Activated naive CD4-positive, alpha-beta T cell treated with anti-CD3 and anti-CD28 coated beads, Interleukin-2, amount 50 U/mL, for 72 hours (primary cell): ENCODE data around the gene TSHZ2. TPM values are rescaled to one million over a fixed set of nuclear protein-coding genes. Genes with fewer than 3 reads are reported as not detected.

ENCODE experiments used
- ATAC-seq, 2 donors: fragments of 150-1000 bp; cut with Tn5 transposase; 2 replicates each; pipeline ENCODE4 v1.10.0; 2021; ENCODE audit warnings: mild to moderate bottlenecking in 2 of 2, moderate library complexity in 2 of 2
- DNase-seq, 2 donors: peaks; one replicate each; pipeline ENCODE4 v3.0.0; 2021 to 2022; ENCODE audit warnings: low spot score in 2 of 2
- H3K27ac Mint-ChIP-seq, 2 donors: one replicate each; pipeline ENCODE4 v1.8.0; 2022; ENCODE audit warnings: mild to moderate bottlenecking in 2 of 2, mixed read lengths in 2 of 2
- H3K36me3 Mint-ChIP-seq, 2 donors: one replicate each; pipeline ENCODE4 v1.8.0; 2022; ENCODE audit warnings: mixed read lengths in 2 of 2
- H3K9me3 Mint-ChIP-seq, 2 donors: one replicate each; pipeline ENCODE4 v1.8.0; 2022; ENCODE audit warnings: mixed read lengths in 2 of 2
- total RNA-seq, 2 donors: library from RNA; stranded (reverse); gene quantifications; one replicate each; pipeline ENCODE4 v1.2.3, GENCODE V29; 2022

The TSHZ2 gene
- total RNA-seq, 2 donors from 2014 or later = 31.4 to 91.0 TPM

DNA sequence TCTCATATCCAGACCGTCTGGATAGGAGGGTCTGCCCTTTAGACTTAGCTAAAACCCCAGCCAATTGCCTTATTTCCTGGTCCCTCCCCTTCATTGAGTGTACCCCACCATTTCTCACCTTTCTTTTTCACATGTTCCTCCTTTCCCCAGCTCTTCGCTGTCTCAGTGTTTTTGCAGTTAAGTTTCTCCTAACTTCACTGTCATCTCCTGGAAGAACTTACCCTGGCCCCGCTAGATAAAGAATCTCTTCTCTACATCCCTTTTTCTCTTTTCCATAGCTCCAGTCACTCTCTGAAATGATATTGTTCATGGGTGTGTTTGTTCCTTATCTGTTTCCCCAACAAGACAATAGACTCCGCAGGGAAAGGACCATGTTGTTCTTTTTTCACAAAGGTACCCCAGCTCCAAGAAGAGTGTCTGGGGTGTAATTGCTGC, 208.8 kb downstream of the TSHZ2 start:
- ATAC-seq = no peak

DNA sequence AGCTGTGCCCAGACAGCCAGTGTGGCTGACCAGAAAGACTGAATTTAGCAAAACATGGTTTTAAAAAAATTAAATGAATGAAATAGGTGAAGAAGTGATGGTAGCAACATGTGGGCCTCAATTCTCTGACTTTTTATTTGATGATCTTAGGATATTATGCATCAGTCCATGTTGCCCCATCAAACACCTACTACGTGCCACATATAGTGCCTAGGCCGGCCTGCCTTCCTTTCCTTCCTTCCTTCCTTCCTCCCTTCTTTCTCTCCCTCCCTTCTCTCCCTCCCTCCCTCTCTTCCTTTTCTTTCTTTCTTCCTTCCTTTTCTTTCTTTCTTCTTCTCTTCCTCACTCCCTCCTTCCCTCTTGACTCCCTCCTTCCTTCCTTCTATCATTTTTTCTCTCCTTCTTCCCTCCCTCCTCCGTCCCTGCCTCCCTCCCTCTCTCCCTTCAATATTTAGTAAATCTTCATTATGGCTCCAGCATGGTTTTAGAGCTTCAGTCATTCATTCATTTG, 209.8 kb downstream of the TSHZ2 start:
- ATAC-seq (no peak), DNase-seq (no peak)
- H3K27ac Mint-ChIP-seq = no peak overlapping the region
- H3K9me3 Mint-ChIP-seq = peaks cover 0 to 6% of the 10 kb centered on the region in 2 donors
- peaks cover 4 to 53% of the 10 kb centered on the region in 2 donors for H3K36me3 Mint-ChIP-seq

More for the DNA sequence above, 208.8 kb downstream of the TSHZ2 start:
- DNase-seq = no peak
- Mint-ChIP-seq H3K9me3 (peaks cover 0 to 6% of the 10 kb centered on the region in 2 donors), H3K27ac (peak overlapping the region; percentile 18 to 47), H3K36me3 (peaks cover 4 to 50% of the 10 kb centered on the region in 2 donors)

GRCh38 chr20:53183181-53183580, 211.0 kb downstream of the TSHZ2 start:
- peaks cover 0 to 6% of the 10 kb centered on the region in 2 donors for H3K9me3 Mint-ChIP-seq
- H3K36me3 Mint-ChIP-seq = peaks cover 1 to 58% of the 10 kb centered on the region in 2 donors
- DNase-seq (no peak), ATAC-seq (no peak)
- no peak overlapping the region for H3K27ac Mint-ChIP-seq

DNA sequence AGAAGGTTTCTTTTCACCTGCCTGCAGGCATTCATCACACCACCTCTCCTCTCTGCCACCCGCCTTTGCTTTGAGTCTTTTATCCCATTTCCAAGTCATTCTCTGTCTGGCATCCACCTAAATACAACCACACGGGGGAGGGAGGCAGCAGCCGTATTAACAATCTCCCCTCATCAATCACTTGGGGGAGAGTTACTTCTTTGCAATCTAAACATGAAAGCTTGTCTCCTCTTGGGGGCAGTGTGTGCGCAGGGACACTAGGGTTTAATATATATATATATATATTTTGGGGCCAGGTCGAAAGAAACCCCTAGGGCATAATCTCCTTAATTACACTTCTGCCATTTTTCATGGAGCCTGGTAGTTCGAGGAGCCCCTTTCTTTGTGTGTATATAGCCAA, 214.5 kb downstream of the TSHZ2 start:
- Mint-ChIP-seq H3K36me3 (peaks cover 0 to 41% of the 10 kb centered on the region in 2 donors), H3K9me3 (peaks cover 0 to 6% of the 10 kb centered on the region in 2 donors), H3K27ac (no peak overlapping the region)
- no peak for DNase-seq
- no peak for ATAC-seq

DNA sequence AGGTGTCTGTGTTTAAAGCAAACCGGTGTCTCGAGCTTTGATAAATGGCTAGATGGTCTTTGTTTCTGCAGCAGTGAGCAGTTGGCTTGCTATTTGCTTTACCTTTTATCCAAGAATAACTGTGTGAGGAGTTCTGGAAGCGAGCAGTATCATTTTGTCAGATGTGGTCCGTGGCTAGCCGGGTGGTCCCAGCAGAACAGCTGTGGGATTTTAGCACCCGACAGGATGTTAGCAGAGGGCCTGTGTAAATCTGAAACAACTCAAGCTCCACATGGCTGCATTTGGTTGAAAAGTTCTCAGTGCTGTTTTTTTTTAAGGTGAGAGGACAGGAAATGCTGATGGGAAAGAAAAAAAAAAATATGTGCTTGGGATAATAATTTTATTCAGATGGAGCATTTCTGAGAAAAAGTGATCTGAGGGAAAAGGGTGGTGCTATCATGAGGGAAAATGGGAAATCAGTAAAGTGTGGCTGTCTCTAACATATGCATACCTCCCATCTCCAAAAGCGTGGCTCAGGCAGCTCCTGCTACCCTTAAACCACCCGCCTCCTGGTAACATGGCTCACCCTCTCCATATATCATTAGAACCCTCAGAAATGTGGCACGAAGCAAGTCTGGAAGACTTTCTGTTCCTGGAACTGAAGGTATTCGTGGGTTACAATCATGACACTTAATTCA, 215.4 kb downstream of the TSHZ2 start:
- DNase-seq (no peak), ATAC-seq (peak in 1 of 2 donors; percentile 49)
- Mint-ChIP-seq H3K27ac (peak overlapping the region in 1 of 2 donors; percentile 82), H3K9me3 (peaks cover 0 to 4% of the 10 kb centered on the region in 2 donors), H3K36me3 (peaks cover 0 to 46% of the 10 kb centered on the region in 2 donors)

- ATAC-seq = no peak
- H3K9me3 Mint-ChIP-seq = no peaks in the 10 kb centered on the region
- H3K27ac Mint-ChIP-seq = no peak overlapping the region
- no peak for DNase-seq
- peaks cover 0 to 45% of the 10 kb centered on the region in 2 donors for H3K36me3 Mint-ChIP-seq
Observed at GRCh38 chr20:53190225-53190624, 218.1 kb downstream of the TSHZ2 start.

DNA sequence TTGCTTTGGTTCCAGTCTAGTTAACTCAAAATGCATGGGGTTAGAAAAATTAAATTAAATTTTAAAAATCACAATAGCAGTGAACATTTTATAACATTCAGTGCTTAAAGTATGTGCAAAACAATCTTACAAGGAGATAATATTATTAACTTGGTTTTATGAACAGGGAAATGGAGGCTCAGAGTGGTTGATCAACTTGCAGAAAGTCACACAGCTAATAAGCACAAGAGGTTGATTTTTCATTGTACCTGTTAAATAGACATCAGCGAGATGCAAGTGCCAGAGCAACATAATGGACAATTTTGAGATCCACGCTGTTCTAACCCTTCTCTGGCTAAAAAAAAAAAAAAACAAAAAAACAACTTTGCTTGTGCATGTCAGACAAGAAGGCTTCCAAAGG, 219.8 kb downstream of the TSHZ2 start:
- Mint-ChIP-seq H3K27ac (peak overlapping the region; percentile 19 to 68), H3K9me3 (no peaks in the 10 kb centered on the region)

GRCh38 chr20:53194306-53195290, 222.4 kb downstream of the TSHZ2 start:
- H3K36me3 Mint-ChIP-seq = peaks cover 0 to 31% of the 10 kb centered on the region in 2 donors
- peak overlapping the region in 1 of 2 donors; percentile 83 for H3K27ac Mint-ChIP-seq
- no peak for DNase-seq
- no peak for ATAC-seq
- no peaks in the 10 kb centered on the region for H3K9me3 Mint-ChIP-seq

More for the DNA sequence above, 219.8 kb downstream of the TSHZ2 start:
- no peak for ATAC-seq
- DNase-seq = no peak
- H3K36me3 Mint-ChIP-seq = peaks cover 0 to 38% of the 10 kb centered on the region in 2 donors

GRCh38 chr20:53195876-53196610, 223.9 kb downstream of the TSHZ2 start:
- Mint-ChIP-seq H3K27ac (no peak overlapping the region), H3K9me3 (no peaks in the 10 kb centered on the region), H3K36me3 (peaks cover 0 to 33% of the 10 kb centered on the region in 2 donors)
- no peak for ATAC-seq
- DNase-seq = no peak

DNA sequence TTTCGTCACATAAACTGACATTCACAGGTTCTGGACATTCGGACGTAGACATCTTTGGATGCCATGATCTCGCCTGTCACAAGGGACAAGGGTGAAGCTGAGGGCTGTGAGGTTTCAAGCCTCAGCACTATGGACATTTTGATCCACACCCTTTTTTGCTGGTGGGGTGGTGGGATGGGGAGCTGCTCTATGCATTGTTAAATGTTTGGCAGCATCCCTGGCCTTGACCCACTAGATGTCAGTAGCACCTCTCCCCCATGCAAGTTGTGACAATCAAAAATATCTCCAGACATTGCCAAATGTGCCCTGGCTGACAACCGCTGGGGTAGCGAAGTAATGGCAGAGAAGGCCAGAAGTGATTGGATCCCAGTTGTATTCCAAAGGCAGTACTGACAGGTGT, 229.4 kb downstream of the TSHZ2 start:
- no peak for ATAC-seq
- no peak for DNase-seq
- no peak overlapping the region for H3K27ac Mint-ChIP-seq

DNA sequence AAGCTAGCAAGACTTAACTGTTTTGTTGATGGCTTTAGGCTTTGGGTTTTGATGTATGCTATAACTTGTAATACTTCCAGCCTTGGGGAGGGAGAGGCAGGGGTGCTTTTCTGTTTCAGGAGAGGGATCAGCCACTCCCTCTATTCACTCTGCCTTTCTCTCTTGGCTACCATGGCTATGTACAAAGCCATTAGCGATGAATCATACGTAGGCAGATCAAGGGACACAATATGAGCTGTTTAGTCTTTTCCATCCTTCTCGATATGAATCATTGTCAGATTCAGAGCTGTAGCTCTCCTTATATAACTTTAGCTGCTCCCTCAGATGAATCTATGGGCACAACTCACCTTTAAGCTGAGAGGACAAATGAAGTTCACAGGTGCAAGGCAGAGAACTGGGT, 230.6 kb downstream of the TSHZ2 start:
- H3K27ac Mint-ChIP-seq = peak overlapping the region in 1 of 2 donors; percentile 90
- peaks cover 0 to 4% of the 10 kb centered on the region in 2 donors for H3K9me3 Mint-ChIP-seq
- DNase-seq (peak in 1 of 2 donors; percentile 19), ATAC-seq (peak; percentile 97 to 99)
- peaks cover 0 to 26% of the 10 kb centered on the region in 2 donors for H3K36me3 Mint-ChIP-seq

More for the DNA sequence above, 229.4 kb downstream of the TSHZ2 start:
- H3K9me3 Mint-ChIP-seq = peaks cover 0 to 4% of the 10 kb centered on the region in 2 donors
- peaks cover 0 to 20% of the 10 kb centered on the region in 2 donors for H3K36me3 Mint-ChIP-seq

DNA sequence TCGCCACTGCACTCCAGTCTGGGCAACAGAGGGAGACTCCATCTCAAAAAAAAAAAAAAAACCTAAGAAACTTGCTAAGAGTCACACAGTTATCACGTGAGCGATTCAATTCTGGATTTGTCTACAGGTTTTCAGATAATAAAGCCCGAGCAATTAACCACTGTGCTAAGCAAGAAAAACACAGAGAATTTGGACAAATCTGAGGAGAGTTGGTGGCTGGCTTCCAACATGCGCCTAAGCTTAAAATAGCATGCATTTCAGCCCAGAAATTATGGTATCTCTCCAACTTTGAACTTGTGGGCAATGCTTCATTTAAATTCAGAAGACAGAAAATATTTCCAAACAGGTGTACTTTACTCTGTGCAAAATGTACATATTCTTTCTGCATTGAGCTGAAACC, 232.9 kb downstream of the TSHZ2 start:
- H3K9me3 Mint-ChIP-seq = peaks cover 0 to 7% of the 10 kb centered on the region in 2 donors
- DNase-seq (no peak), ATAC-seq (no peak)
- H3K27ac Mint-ChIP-seq = no peak overlapping the region
- peaks cover 0 to 33% of the 10 kb centered on the region in 2 donors for H3K36me3 Mint-ChIP-seq

- peak overlapping the region; percentile 71 to 82 for H3K27ac Mint-ChIP-seq
- peak; percentile 78 to 86 for ATAC-seq
- peaks cover 0 to 21% of the 10 kb centered on the region in 2 donors for H3K36me3 Mint-ChIP-seq
- H3K9me3 Mint-ChIP-seq = peaks cover 0 to 3% of the 10 kb centered on the region in 2 donors
- peak in 1 of 2 donors; percentile 39 for DNase-seq
Observed at GRCh38 chr20:53208110-53208832, 236.1 kb downstream of the TSHZ2 start.

- H3K27ac Mint-ChIP-seq = peak overlapping the region in 1 of 2 donors; percentile 88
- ATAC-seq (no peak), DNase-seq (no peak)
- peaks cover 0 to 28% of the 10 kb centered on the region in 2 donors for H3K36me3 Mint-ChIP-seq
- peaks cover 0 to 3% of the 10 kb centered on the region in 2 donors for H3K9me3 Mint-ChIP-seq
Observed at GRCh38 chr20:53210041-53210440, 237.9 kb downstream of the TSHZ2 start.

DNA sequence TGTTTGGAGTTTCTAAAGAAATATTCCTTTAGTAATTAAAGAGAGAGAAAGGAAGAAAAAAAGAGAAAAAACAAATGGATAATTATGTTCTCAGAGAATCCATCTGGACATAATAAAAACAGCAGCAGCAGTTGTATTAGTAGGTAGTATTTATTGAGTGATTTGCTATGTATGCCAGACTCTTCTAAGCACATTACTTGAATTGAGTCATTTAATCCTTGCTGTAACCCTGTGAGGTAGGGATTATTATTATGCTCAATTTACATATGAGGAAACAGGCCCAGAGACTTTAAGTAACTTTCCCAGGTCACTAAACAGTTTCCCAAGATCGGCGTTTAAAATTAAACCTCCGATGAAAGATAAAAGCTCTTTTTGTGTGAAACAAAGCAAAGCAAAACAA, 238.8 kb downstream of the TSHZ2 start:
- H3K36me3 Mint-ChIP-seq = peaks cover 0 to 34% of the 10 kb centered on the region in 2 donors
- no peak for ATAC-seq
- H3K9me3 Mint-ChIP-seq = peaks cover 0 to 7% of the 10 kb centered on the region in 2 donors
- peak overlapping the region in 1 of 2 donors; percentile 37 for H3K27ac Mint-ChIP-seq
- DNase-seq = no peak
